ENCODE data around the gene FAM118A. TPM values are rescaled to one million over a fixed set of nuclear protein-coding genes. Genes with fewer than 3 reads are reported as not detected.
"Not testable (repeated sequence)": the region's sequence is repeated elsewhere in the genome, so short reads cannot be mapped to it uniquely, and the experiment has no call there.

The FAM118A gene
- total RNA-seq, 2 experiments from 2014 or later = 50.6 to 50.7 TPM

DNA sequence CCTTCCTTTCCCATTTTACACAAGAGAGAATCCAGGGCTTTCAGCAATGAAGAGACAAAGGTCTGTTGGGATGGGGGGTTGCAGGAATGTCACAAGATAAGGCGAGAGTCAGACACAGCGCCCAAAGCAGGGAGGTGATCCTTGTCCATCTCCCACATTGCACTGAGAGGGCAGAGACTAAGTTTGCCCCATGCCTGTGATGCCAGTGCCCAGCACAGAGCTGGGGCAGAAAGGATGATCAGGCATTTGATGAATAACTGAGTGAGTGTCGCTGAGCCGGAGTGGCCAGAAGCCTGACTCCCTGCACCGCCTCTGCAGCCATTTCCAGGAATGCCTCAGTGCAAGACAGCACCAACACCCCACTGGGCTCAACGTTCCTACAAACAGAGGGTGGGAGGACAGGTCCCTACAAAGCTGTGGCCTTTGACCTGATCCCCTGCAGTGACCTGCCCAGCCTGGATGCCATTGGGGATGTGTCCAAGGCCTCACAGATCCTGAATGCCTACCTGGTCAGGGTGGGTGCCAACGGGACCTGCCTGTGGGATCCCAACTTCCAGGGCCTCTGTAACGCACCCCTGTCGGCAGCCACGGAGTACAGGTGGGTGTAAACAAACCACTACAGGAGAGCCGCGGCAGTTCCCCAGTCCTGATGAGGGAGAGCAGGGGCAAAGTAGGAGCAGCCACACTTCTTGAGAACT, 22.7 kb upstream of the FAM118A start:
- POLR2A ChIA-PET = no interaction called here
- CTCF ChIA-PET = interaction anchor here (1.2 kb wide), 1 partner anchor 111 kb away, joined by 4 read pairs; no protein-coding TSS in a partner anchor
- H3K9me3 Mint-ChIP-seq (ENCODE audit: insufficient read depth) = no peaks in the 10 kb centered on the region
- H3K4me1 Mint-ChIP-seq (ENCODE audit: low read depth) = peaks cover 2% of the 10 kb centered on the region
- no peaks in the 10 kb centered on the region for H3K36me3 Mint-ChIP-seq (ENCODE audit: low read depth)
- ATAC-seq (no peak), DNase-seq (no peak)
- peaks cover 36% of the 10 kb centered on the region for H3K27me3 Mint-ChIP-seq (ENCODE audit: low read depth)
- H3K27ac Mint-ChIP-seq = no peak overlapping the region
- H3K4me3 Mint-ChIP-seq = no peak overlapping the region

- ATAC-seq (no peak), DNase-seq (no peak)
- no peaks in the 10 kb centered on the region for H3K36me3 Mint-ChIP-seq (ENCODE audit: low read depth)
- no peaks in the 10 kb centered on the region for H3K9me3 Mint-ChIP-seq (ENCODE audit: insufficient read depth)
- H3K4me3 Mint-ChIP-seq = no peak overlapping the region
- ChIA-PET POLR2A (no interaction called here), CTCF (no interaction called here)
- no peak overlapping the region for H3K27ac Mint-ChIP-seq
- peaks cover 12% of the 10 kb centered on the region for H3K27me3 Mint-ChIP-seq (ENCODE audit: low read depth)
- H3K4me1 Mint-ChIP-seq (ENCODE audit: low read depth) = no peaks in the 10 kb centered on the region
These were observed 19.3 kb upstream of the FAM118A start for GRCh38 chr22:45290410-45290936.

DNA sequence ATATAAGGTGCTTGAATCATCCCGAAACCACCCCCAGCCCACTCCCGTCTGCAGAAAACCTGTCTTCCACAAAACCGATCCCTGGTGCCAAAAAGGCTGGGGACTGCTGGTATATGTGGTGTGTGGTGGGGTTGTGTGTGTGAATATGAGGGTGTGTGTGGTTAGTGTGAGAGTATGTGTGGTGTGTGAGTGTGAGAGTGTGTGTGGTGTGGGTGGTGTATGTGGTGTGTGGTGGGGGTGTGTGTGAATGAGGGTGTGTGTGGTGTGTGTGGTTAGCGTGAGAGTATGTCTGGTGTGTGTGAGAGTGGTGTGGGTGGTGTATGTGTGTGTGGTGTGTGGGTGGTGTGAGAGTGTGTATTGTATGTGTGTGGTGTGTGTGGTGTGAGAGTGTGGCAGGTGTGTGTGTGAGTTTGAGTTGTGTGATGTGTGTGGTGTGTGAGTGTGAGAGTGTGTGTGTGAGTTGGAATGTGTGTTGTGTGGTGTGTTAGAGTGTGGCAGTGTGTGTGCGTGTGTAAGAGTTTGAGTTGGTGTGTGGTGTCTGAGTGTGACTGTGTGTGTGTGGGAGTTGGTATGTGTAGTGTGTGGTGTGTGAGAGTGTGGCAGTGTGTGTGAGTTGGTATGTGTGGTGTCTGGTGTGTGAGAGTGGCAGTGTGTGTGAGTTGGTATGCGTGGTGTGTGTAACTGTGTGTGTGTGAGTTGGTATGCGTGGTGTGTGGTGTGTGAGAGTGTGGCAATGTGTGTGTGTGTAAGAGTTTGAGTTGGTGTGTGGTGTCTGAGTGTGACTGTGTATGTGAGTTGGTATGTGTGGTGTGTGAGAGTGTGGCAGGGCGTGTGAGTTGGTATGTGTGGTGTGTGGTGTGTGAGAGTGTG, 18.4 kb upstream of the FAM118A start:
- H3K27ac Mint-ChIP-seq = no peak overlapping the region
- H3K9me3 Mint-ChIP-seq (ENCODE audit: insufficient read depth) = no peaks in the 10 kb centered on the region
- peaks cover 5% of the 10 kb centered on the region for H3K27me3 Mint-ChIP-seq (ENCODE audit: low read depth)
- peaks cover 8% of the 10 kb centered on the region for H3K4me1 Mint-ChIP-seq (ENCODE audit: low read depth)
- DNase-seq (no peak), ATAC-seq (no peak)
- CTCF ChIA-PET = no interaction called here
- H3K36me3 Mint-ChIP-seq (ENCODE audit: low read depth) = no peaks in the 10 kb centered on the region
- POLR2A ChIA-PET = no interaction called here
- H3K4me3 Mint-ChIP-seq = no peak overlapping the region

- ChIA-PET POLR2A (no interaction called here), CTCF (no interaction called here)
- no peak overlapping the region for H3K4me3 Mint-ChIP-seq
- no peaks in the 10 kb centered on the region for H3K9me3 Mint-ChIP-seq (ENCODE audit: insufficient read depth)
- H3K4me1 Mint-ChIP-seq (ENCODE audit: low read depth) = peaks cover 14% of the 10 kb centered on the region
- ATAC-seq (no peak), DNase-seq (no peak)
- H3K36me3 Mint-ChIP-seq (ENCODE audit: low read depth) = no peaks in the 10 kb centered on the region
- no peak overlapping the region for H3K27ac Mint-ChIP-seq
- no peaks in the 10 kb centered on the region for H3K27me3 Mint-ChIP-seq (ENCODE audit: low read depth)
These were observed 17.8 kb upstream of the FAM118A start for GRCh38 chr22:45291931-45292290.

DNA sequence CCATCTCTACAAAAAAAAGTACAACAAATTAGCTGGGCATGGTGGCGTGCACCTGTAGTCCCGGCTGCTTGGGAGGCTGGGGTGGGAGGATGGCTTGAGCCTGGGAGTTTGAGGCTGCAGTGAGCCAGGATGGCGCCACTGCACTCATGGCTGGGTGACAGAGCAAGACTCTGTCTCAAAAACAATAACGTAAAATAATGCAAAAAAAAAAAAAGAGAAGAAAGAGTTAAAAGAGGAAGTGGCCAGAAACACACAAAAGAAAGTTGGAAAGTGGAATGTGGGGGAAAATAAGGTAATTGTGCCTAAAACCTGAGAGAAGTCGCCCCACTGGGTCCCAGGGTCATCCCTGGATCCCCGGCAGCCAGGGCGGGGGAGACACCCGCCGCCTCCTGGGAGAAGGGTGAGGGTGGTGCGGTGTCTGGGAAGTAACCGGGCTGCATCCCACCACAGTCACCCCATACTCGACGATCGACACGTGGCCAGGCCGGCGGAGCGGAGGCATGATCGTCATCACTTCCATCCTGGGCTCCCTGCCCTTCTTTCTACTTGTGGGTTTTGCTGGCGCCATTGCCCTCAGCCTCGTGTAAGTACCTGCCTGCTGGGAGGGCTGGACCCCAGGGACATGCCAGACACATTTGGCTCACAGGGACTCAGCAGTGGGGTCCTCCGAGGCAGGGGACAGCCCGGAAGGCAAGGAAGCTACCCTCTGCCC, 16.8 kb upstream of the FAM118A start:
- no peak overlapping the region for H3K27ac Mint-ChIP-seq
- H3K4me3 Mint-ChIP-seq = no peak overlapping the region
- H3K36me3 Mint-ChIP-seq (ENCODE audit: low read depth) = no peaks in the 10 kb centered on the region
- ATAC-seq (no peak), DNase-seq (no peak)
- peaks cover 22% of the 10 kb centered on the region for H3K4me1 Mint-ChIP-seq (ENCODE audit: low read depth)
- POLR2A ChIA-PET = no interaction called here
- CTCF ChIA-PET = no interaction called here
- H3K9me3 Mint-ChIP-seq (ENCODE audit: insufficient read depth) = no peaks in the 10 kb centered on the region
- H3K27me3 Mint-ChIP-seq (ENCODE audit: low read depth) = no peaks in the 10 kb centered on the region

- ChIA-PET CTCF (no interaction called here), POLR2A (no interaction called here)
- ATAC-seq = no peak
- Mint-ChIP-seq H3K9me3 (ENCODE audit: insufficient read depth) (no peaks in the 10 kb centered on the region), H3K4me1 (ENCODE audit: low read depth) (peaks cover 31% of the 10 kb centered on the region), H3K36me3 (ENCODE audit: low read depth) (no peaks in the 10 kb centered on the region), H3K4me3 (no peak overlapping the region), H3K27ac (no peak overlapping the region), H3K27me3 (ENCODE audit: low read depth) (no peaks in the 10 kb centered on the region)
- DNase-seq = no peak
These were observed 15.7 kb upstream of the FAM118A start for GRCh38 chr22:45294030-45294429.

GRCh38 chr22:45295004-45295403, 14.7 kb upstream of the FAM118A start:
- H3K4me1 Mint-ChIP-seq (ENCODE audit: low read depth) = peaks cover 35% of the 10 kb centered on the region
- POLR2A ChIA-PET = interaction anchor here (1.2 kb wide), 1 partner anchor 16 kb away, joined by 7 read pairs; no protein-coding TSS in a partner anchor
- ATAC-seq; H3K27ac Mint-ChIP-seq; H3K27me3 Mint-ChIP-seq (ENCODE audit: low read depth); H3K36me3 Mint-ChIP-seq (ENCODE audit: low read depth); H3K4me3 Mint-ChIP-seq; CTCF ChIA-PET; DNase-seq; H3K9me3 Mint-ChIP-seq (ENCODE audit: insufficient read depth): not testable (repeated sequence)

- POLR2A ChIA-PET = interaction anchor here (1.2 kb wide), 1 partner anchor 16 kb away, joined by 7 read pairs; no protein-coding TSS in a partner anchor
- CTCF ChIA-PET = no interaction called here
- no peaks in the 10 kb centered on the region for H3K9me3 Mint-ChIP-seq (ENCODE audit: insufficient read depth)
- DNase-seq = no peak
- H3K4me1 Mint-ChIP-seq (ENCODE audit: low read depth) = peaks cover 35% of the 10 kb centered on the region
- H3K4me3 Mint-ChIP-seq = no peak overlapping the region
- H3K27me3 Mint-ChIP-seq (ENCODE audit: low read depth) = no peaks in the 10 kb centered on the region
- peak overlapping the region; percentile 78 for H3K27ac Mint-ChIP-seq
- ATAC-seq = no peak
- no peaks in the 10 kb centered on the region for H3K36me3 Mint-ChIP-seq (ENCODE audit: low read depth)
These were observed 14.2 kb upstream of the FAM118A start for GRCh38 chr22:45295492-45295891.

GRCh38 chr22:45296628-45297297, 13.0 kb upstream of the FAM118A start:
- ChIA-PET CTCF (interaction anchor here (1.1 kb wide), 2 partner anchors 9 to 44 kb away, joined by 3 to 4 read pairs; no protein-coding TSS in a partner anchor), POLR2A (interaction anchor here (1.4 kb wide), 1 partner anchor 22 kb away, joined by 3 read pairs; no protein-coding TSS in a partner anchor)
- ATAC-seq = peak; percentile 91
- H3K27ac Mint-ChIP-seq = peak overlapping the region; percentile 78
- peak overlapping the region; percentile 51 for H3K4me3 Mint-ChIP-seq
- H3K36me3 Mint-ChIP-seq (ENCODE audit: low read depth) = no peaks in the 10 kb centered on the region
- H3K9me3 Mint-ChIP-seq (ENCODE audit: insufficient read depth) = no peaks in the 10 kb centered on the region
- H3K4me1 Mint-ChIP-seq (ENCODE audit: low read depth) = peaks cover 35% of the 10 kb centered on the region
- H3K27me3 Mint-ChIP-seq (ENCODE audit: low read depth) = no peaks in the 10 kb centered on the region
- DNase-seq = peak; percentile 70

DNA sequence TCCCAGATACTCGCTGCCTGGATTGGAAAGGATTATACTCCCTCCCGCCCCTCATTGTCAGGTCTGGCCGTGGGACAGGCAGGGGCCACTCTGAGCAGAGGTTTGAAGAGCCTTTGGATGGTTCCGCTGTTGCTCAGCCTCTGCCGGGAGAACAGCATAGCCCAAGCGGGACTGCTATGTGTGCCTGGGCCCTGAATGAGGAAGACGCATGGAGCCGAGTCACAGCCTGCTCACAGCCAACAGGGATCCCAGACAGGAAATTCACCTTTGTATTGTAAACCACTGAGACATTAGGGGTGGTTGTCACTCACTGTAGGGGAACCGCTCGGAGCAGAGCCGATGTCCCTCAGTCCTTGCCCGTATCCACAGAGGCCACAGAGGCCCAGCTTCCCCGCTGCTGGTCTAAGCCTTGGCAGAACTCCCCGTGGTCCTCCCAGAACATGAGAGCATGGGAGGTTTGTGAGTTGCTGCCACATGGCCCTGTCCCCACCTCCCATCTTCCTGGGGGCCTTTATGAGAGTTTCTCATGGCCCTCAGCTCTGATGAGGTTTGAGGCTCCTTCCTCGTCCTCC, 10.7 kb upstream of the FAM118A start:
- no peak overlapping the region for H3K4me3 Mint-ChIP-seq
- H3K27ac Mint-ChIP-seq = no peak overlapping the region
- CTCF ChIA-PET = interaction anchor here (1.5 kb wide), 1 partner anchor 19 kb away, joined by 3 read pairs; no protein-coding TSS in a partner anchor
- peaks cover 38% of the 10 kb centered on the region for H3K4me1 Mint-ChIP-seq (ENCODE audit: low read depth)
- H3K9me3 Mint-ChIP-seq (ENCODE audit: insufficient read depth) = no peaks in the 10 kb centered on the region
- POLR2A ChIA-PET = no interaction called here
- H3K27me3 Mint-ChIP-seq (ENCODE audit: low read depth) = no peaks in the 10 kb centered on the region
- no peaks in the 10 kb centered on the region for H3K36me3 Mint-ChIP-seq (ENCODE audit: low read depth)
- no peak for DNase-seq
- no peak for ATAC-seq

GRCh38 chr22:45302751-45303150, 7.0 kb upstream of the FAM118A start:
- DNase-seq (no peak), ATAC-seq (no peak)
- ChIA-PET POLR2A (interaction anchor here (0.9 kb wide), 1 partner anchor 16 kb away, joined by 3 read pairs; no protein-coding TSS in a partner anchor), CTCF (no interaction called here)
- peaks cover 22% of the 10 kb centered on the region for H3K4me1 Mint-ChIP-seq (ENCODE audit: low read depth)
- no peak overlapping the region for H3K27ac Mint-ChIP-seq
- H3K36me3 Mint-ChIP-seq (ENCODE audit: low read depth) = no peaks in the 10 kb centered on the region
- no peaks in the 10 kb centered on the region for H3K27me3 Mint-ChIP-seq (ENCODE audit: low read depth)
- H3K9me3 Mint-ChIP-seq (ENCODE audit: insufficient read depth) = no peaks in the 10 kb centered on the region
- H3K4me3 Mint-ChIP-seq = no peak overlapping the region
